H9 (cell line): ENCODE data around the gene GPRIN1. TPM values are rescaled to one million over a fixed set of nuclear protein-coding genes. Genes with fewer than 3 reads are reported as not detected.

ENCODE experiments used
- DNase-seq: peaks from one replicate; pipeline ENCODE4 v3.0.0-alpha.2; 2017
- H2AFZ ChIP-seq: one replicate; pipeline ENCODE4 v1.6.1; 2013; ENCODE audit warnings: mild to moderate bottlenecking, low read length, control low read depth, moderate library complexity
- H2AK5ac ChIP-seq: 2 replicates; pipeline ENCODE4 v1.6.1; 2013; ENCODE audit warnings: low read length, control low read depth, mixed read lengths; ENCODE audit not compliant: insufficient read length
- H2BK120ac ChIP-seq: one replicate; pipeline ENCODE4 v1.6.1; 2013; ENCODE audit warnings: low read depth, mild to moderate bottlenecking, low read length, control low read depth, inconsistent platforms; ENCODE audit not compliant: poor library complexity, severe bottlenecking
- H2BK12ac ChIP-seq: 2 replicates; pipeline ENCODE4 v1.6.1; 2013; ENCODE audit warnings: low read length, control low read depth, mixed read lengths, low read depth; ENCODE audit not compliant: insufficient read length
- H2BK15ac ChIP-seq: 2 replicates; pipeline ENCODE4 v1.6.1; 2013; ENCODE audit warnings: low read depth, low read length, control low read depth
- H2BK20ac ChIP-seq: one replicate; pipeline ENCODE4 v1.6.1; 2013; ENCODE audit warnings: low read depth, mild to moderate bottlenecking, low read length, control low read depth, inconsistent platforms; ENCODE audit not compliant: poor library complexity, severe bottlenecking
- H2BK5ac ChIP-seq: 2 replicates; pipeline ENCODE4 v1.6.1; 2013; ENCODE audit warnings: low read length, control low read depth, mixed read lengths; ENCODE audit not compliant: insufficient read length
- H3K14ac ChIP-seq: 2 replicates; pipeline ENCODE4 v1.6.1; 2013; ENCODE audit warnings: low read length, control low read depth; ENCODE audit not compliant: insufficient read depth
- H3K18ac ChIP-seq: 2 replicates; pipeline ENCODE4 v1.6.1; 2013; ENCODE audit warnings: low read depth, mild to moderate bottlenecking, mixed read lengths, low read length, control low read depth; ENCODE audit not compliant: insufficient read length
- H3K23ac ChIP-seq: 2 replicates; pipeline ENCODE4 v1.6.1; 2013; ENCODE audit warnings: low read length, control low read depth, mixed read lengths, low read depth; ENCODE audit not compliant: insufficient read length
- H3K23me2 ChIP-seq: 2 replicates; pipeline ENCODE4 v1.6.1; 2013; ENCODE audit warnings: low read depth, mild to moderate bottlenecking, mixed read lengths, low read length, control low read depth; ENCODE audit not compliant: insufficient read length, poor library complexity, severe bottlenecking
- H3K27ac ChIP-seq: 2 replicates; pipeline ENCODE4 v1.5.1; 2013; ENCODE audit warnings: low read length, control low read depth, mixed read lengths, low read depth; ENCODE audit not compliant: insufficient read length
- H3K27me3 ChIP-seq: 2 replicates; pipeline ENCODE4 v1.6.1; 2013; ENCODE audit warnings: low read length, control low read depth, inconsistent platforms; ENCODE audit not compliant: insufficient read depth
- H3K4ac ChIP-seq: 2 replicates; pipeline ENCODE4 v1.6.1; 2013; ENCODE audit warnings: low read depth, mild to moderate bottlenecking, control low read depth, inconsistent platforms, low read length, moderate library complexity
- H3K4me1 ChIP-seq: 2 replicates; pipeline ENCODE4 v1.6.1; 2013; ENCODE audit warnings: low read length, control low read depth, inconsistent platforms; ENCODE audit not compliant: insufficient read depth
- H3K4me2 ChIP-seq: 2 replicates; pipeline ENCODE4 v1.6.1; 2013; ENCODE audit warnings: low read length, control low read depth, mixed read lengths; ENCODE audit not compliant: insufficient read length, insufficient read depth
- H3K56ac ChIP-seq: 2 replicates; pipeline ENCODE4 v1.6.1; 2013; ENCODE audit warnings: low read depth, mild to moderate bottlenecking, mixed read lengths, low read length, control low read depth; ENCODE audit not compliant: insufficient read length
- H3K79me1 ChIP-seq: 2 replicates; pipeline ENCODE4 v1.6.1; 2013; ENCODE audit warnings: low read depth, mild to moderate bottlenecking, moderate library complexity, low read length, control low read depth, inconsistent platforms; ENCODE audit not compliant: insufficient read depth, poor library complexity, severe bottlenecking
- H3K79me2 ChIP-seq: 2 replicates; pipeline ENCODE4 v1.6.1; 2013; ENCODE audit warnings: low read length, control low read depth, inconsistent platforms; ENCODE audit not compliant: insufficient read depth
- H3K9ac ChIP-seq: 2 replicates; pipeline ENCODE4 v1.6.1; 2013; ENCODE audit warnings: low read length, control low read depth, mixed read lengths; ENCODE audit not compliant: insufficient read length; ENCODE audit errors: extremely low read depth
- H3K9me3 ChIP-seq: one replicate; pipeline ENCODE4 v1.6.1; 2013; ENCODE audit warnings: low read depth, low read length, inconsistent platforms; ENCODE audit not compliant: control insufficient read depth
- H3T11ph ChIP-seq: one replicate; pipeline ENCODE4 v1.6.1; 2013; ENCODE audit warnings: mild to moderate bottlenecking, low read length, control low read depth, inconsistent platforms
- H4K20me1 ChIP-seq: one replicate; pipeline ENCODE4 v1.6.1; 2013; ENCODE audit not compliant: control insufficient read depth, insufficient read length, insufficient read depth
- H4K5ac ChIP-seq: 2 replicates; pipeline ENCODE4 v1.6.1; 2013; ENCODE audit warnings: low read depth, mild to moderate bottlenecking, mixed read lengths, low read length, control low read depth; ENCODE audit not compliant: insufficient read length
- H4K8ac ChIP-seq: replicated peaks from 2 replicates; pipeline ENCODE4 v1.6.1; 2013; ENCODE audit warnings: low read length, control low read depth, mixed read lengths, low read depth; ENCODE audit not compliant: insufficient read length
- H4K91ac ChIP-seq: 2 replicates; pipeline ENCODE4 v1.6.1; 2013; ENCODE audit warnings: low read depth, mild to moderate bottlenecking, moderate library complexity, mixed read lengths, low read length, control low read depth; ENCODE audit not compliant: insufficient read length
- H3K27ac Mint-ChIP-seq, 3 experiments: 2 replicates in 2 of 3; 3 replicates in 1 of 3; pipeline ENCODE4 v1.8.0; 2020 to 2021; ENCODE audit warnings: mixed read lengths in 3 of 3, mild to moderate bottlenecking in 1 of 3, moderate library complexity in 1 of 3
- H3K27me3 Mint-ChIP-seq: 2 replicates; pipeline ENCODE4 v1.8.0; 2021; ENCODE audit warnings: low read depth, mild to moderate bottlenecking, moderate library complexity, mixed read lengths
- H3K36me3 Mint-ChIP-seq, 3 experiments: 2 replicates in 2 of 3; 3 replicates in 1 of 3; pipeline ENCODE4 v1.8.0; 2020 to 2021; ENCODE audit warnings: low read depth in 3 of 3, mixed read lengths in 3 of 3; ENCODE audit not compliant: insufficient read depth in 1 of 3
- H3K4me1 Mint-ChIP-seq, 2 experiments: 2 replicates each; pipeline ENCODE4 v1.8.0; 2020; ENCODE audit warnings: mixed read lengths in 2 of 2
- H3K4me3 Mint-ChIP-seq, 2 experiments: 2 replicates in 1 of 2; 3 replicates in 1 of 2; pipeline ENCODE4 v1.8.0; 2020 to 2021; ENCODE audit warnings: mild to moderate bottlenecking in 2 of 2, mixed read lengths in 2 of 2, moderate library complexity in 1 of 2
- H3K9me3 Mint-ChIP-seq, 2 experiments: 2 replicates in 1 of 2; 3 replicates in 1 of 2; pipeline ENCODE4 v1.8.0; 2020; ENCODE audit warnings: mild to moderate bottlenecking in 2 of 2, mixed read lengths in 2 of 2, moderate library complexity in 1 of 2
- CTCF ChIP-seq: fragments of 200-600 bp; sonication (generic); conservative IDR thresholded peaks from 3 replicates; pipeline ENCODE4 v1.8.0; 2021; ENCODE audit warnings: antibody characterized with exemption, mild to moderate bottlenecking
- WGBS: extraction: QIAGEN DNeasy Blood & Tissue Kit; methylation state at CpG from one replicate; pipeline ENCODE4 v1.1.7; 2013; ENCODE audit warnings: missing lambda C conversion rate, low lambda C conversion rate, mixed read lengths; ENCODE audit not compliant: insufficient read length; ENCODE audit errors: extremely low coverage; 5-methylcytosine and 5-hydroxymethylcytosine counted together
- total RNA-seq: library from RNA; stranded (reverse); gene quantifications from 2 replicates; pipeline ENCODE4 v1.2.1, GENCODE V29; 2021

The GPRIN1 gene
- total RNA-seq, 1 experiment from 2014 or later = 10.8 TPM

DNA sequence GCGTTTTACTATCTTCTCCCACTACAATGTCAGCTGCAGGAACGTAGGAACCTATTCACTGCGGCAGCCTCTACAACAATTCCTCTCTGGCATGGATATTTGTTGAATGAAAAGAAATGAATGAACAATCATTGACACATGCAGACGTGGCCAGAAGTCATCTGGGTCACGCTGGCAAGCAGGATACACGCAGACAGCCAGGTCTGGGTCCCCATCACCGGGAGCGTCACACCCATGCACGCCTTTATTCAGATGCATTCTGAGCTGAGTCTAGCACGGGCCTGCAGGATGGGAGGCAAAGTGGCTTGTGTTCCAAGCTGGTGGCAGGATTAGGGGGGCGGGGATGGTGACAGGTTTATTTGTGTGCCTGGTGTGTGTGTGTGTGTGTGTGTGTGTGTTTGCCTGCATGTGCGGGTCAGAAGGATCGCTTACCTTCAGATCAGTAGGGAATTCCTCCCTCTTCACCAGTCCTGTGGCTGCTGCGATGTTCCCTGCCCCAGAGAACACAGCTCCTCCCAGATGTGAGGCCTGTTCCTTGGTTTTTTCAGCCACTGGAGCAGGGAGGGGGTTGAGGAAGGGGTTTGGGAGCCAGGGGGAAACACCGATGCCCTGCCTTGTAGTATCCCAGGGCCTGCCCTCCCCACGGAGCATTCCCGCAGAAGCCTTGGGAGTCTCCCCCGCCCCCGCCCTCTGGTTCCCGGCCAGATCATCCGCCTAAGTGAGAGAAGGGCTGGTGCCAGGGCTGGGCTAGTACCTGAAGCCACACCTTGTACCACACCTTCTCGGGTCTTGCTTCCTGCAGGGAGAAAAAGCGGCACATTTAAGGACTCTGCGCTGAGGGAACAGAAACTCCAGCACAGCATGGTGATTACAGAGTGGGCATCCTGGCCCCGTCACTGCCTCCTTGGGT is 16.3 kb upstream of the GPRIN1 start:
- no peaks in the 10 kb centered on the region for H3K4me1 ChIP-seq
- H3K27me3 Mint-ChIP-seq = peaks cover 77% of the 10 kb centered on the region
- H3K4me3 Mint-ChIP-seq = no peak overlapping the region
- H2AK5ac ChIP-seq = no peak overlapping the region
- H4K91ac ChIP-seq = no peak overlapping the region
- no peak overlapping the region for H4K8ac ChIP-seq
- H3K4me1 Mint-ChIP-seq = peaks cover 11 to 30% of the 10 kb centered on the region in 2 experiments
- DNase-seq = no peak
- no peaks in the 10 kb centered on the region for H3K79me1 ChIP-seq
- no peak for TF ChIP-seq CTCF
- no peaks in the 10 kb centered on the region for H3K9me3 ChIP-seq
- peaks cover 8% of the 10 kb centered on the region for H3K23me2 ChIP-seq
- H3K79me2 ChIP-seq = no peaks in the 10 kb centered on the region
- no peak overlapping the region for H3K18ac ChIP-seq
- no peak overlapping the region for H4K5ac ChIP-seq
- H3T11ph ChIP-seq = no peak overlapping the region
- no peaks in the 10 kb centered on the region; a peak in 1 of 5 replicates for H3K9me3 Mint-ChIP-seq
- no peak overlapping the region for H3K9ac ChIP-seq
- H3K4me2 ChIP-seq = no peak overlapping the region
- no peak overlapping the region for H2BK120ac ChIP-seq
- H2BK12ac ChIP-seq = no peak overlapping the region
- H3K36me3 Mint-ChIP-seq = no peaks in the 10 kb centered on the region; a peak in 1 of 7 replicates
- H2BK5ac ChIP-seq = no peak overlapping the region
- no peak overlapping the region for H3K27ac Mint-ChIP-seq
- WGBS = no CpG with 5 or more reads among the region's 25 CpGs
- no peak overlapping the region for H2BK20ac ChIP-seq
- no peaks in the 10 kb centered on the region for H4K20me1 ChIP-seq
- no peak overlapping the region for H3K23ac ChIP-seq
- H3K56ac ChIP-seq = no peak overlapping the region
- H3K4ac ChIP-seq = no peak overlapping the region
- H3K27ac ChIP-seq = no peak overlapping the region
- H3K27me3 ChIP-seq = peaks cover 2% of the 10 kb centered on the region; the same call in 1 of the 2 replicates
- H2BK15ac ChIP-seq = no peak overlapping the region
- no peak overlapping the region for H2AFZ ChIP-seq
- H3K14ac ChIP-seq = no peak overlapping the region
